ENCODE measurements around the gene CLSTN1. TPM values are rescaled to one million over a fixed set of nuclear protein-coding genes. Genes with fewer than 3 reads are reported as not detected.
A peak's percentile ranks its signal among the peaks of the same experiment; 100 is the strongest.

CLSTN1 gene
- total RNA-seq, 1 experiment from 2014 or later = 100 TPM

DNA sequence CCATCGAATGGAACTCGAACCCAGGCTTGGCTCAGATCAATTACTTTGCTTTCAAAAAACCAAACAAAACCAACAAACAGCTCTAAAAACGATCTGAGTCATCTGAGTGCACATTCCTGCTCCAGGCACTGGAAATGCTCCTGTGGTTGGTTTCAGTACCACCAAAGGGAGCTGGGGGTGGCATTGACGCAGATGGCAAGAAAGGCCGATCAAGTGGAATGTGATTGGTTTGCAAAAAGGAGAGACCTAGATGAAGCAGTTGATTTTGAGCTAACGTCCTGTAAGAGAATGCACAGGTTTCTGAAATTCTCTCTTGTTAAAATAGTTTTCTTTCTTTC is 132.7 kb downstream of the CLSTN1 start:
- Histone ChIP-seq H2BK15ac (ENCODE audit: low read depth, low read length) (no peak overlapping the region), H3K4me2 (ENCODE audit: insufficient read depth, insufficient read length, low read length) (no peak overlapping the region), H3K4ac (ENCODE audit: low read depth, low read length) (no peak overlapping the region), H2AFZ (ENCODE audit: low read length) (no peak overlapping the region), H2BK12ac (ENCODE audit: insufficient read length, low read depth, low read length) (no peak overlapping the region), H3K9me3 (ENCODE audit: control insufficient read depth, low read depth, low read length) (no peaks in the 10 kb centered on the region), H4K5ac (ENCODE audit: insufficient read length, low read depth, low read length) (no peak overlapping the region), H3K27me3 (ENCODE audit: insufficient read depth, low read length) (peaks cover 9% of the 10 kb centered on the region; the same call in 1 of the 2 replicates), H2AK5ac (ENCODE audit: insufficient read length, low read length) (no peak overlapping the region), H3K23me2 (ENCODE audit: insufficient read length, low read depth, low read length, poor library complexity, severe bottlenecking) (peaks cover 32% of the 10 kb centered on the region), H3K79me2 (ENCODE audit: insufficient read depth, low read length) (no peaks in the 10 kb centered on the region), H3K56ac (ENCODE audit: insufficient read length, low read depth, low read length) (no peak overlapping the region), H3K9ac (ENCODE audit: extremely low read depth, insufficient read length, low read length) (no peak overlapping the region), H2BK5ac (ENCODE audit: insufficient read length, low read length) (no peak overlapping the region), H3K18ac (ENCODE audit: insufficient read length, low read depth, low read length) (no peak overlapping the region), H3K4me1 (ENCODE audit: insufficient read depth, low read length) (peaks cover 3% of the 10 kb centered on the region; the same call in 1 of the 2 replicates), H3K23ac (ENCODE audit: insufficient read length, low read depth, low read length) (no peak overlapping the region), H3K79me1 (ENCODE audit: insufficient read depth, low read depth, low read length, poor library complexity, severe bottlenecking) (no peaks in the 10 kb centered on the region), H4K20me1 (ENCODE audit: control insufficient read depth, insufficient read depth, insufficient read length) (no peaks in the 10 kb centered on the region), H2BK20ac (ENCODE audit: low read depth, low read length, poor library complexity, severe bottlenecking) (no peak overlapping the region), H3K14ac (ENCODE audit: insufficient read depth, low read length) (no peak overlapping the region), H2BK120ac (ENCODE audit: low read depth, low read length, poor library complexity, severe bottlenecking) (no peak overlapping the region), H3T11ph (ENCODE audit: low read length) (no peak overlapping the region), H4K8ac (replicated peaks; ENCODE audit: insufficient read length, low read depth, low read length) (no peak overlapping the region), H4K91ac (ENCODE audit: insufficient read length, low read depth, low read length) (no peak overlapping the region), H3K27ac (ENCODE audit: insufficient read length, low read depth, low read length) (no peak overlapping the region)
- peak overlapping the region in 1 of 2 experiments; percentile 2; a peak in 1 of 5 replicates for H3K4me3 Mint-ChIP-seq
- H3K27me3 Mint-ChIP-seq (ENCODE audit: low read depth) = peaks cover 37% of the 10 kb centered on the region
- peaks cover 31 to 39% of the 10 kb centered on the region in 2 experiments for H3K4me1 Mint-ChIP-seq
- WGBS (ENCODE audit: extremely low coverage, insufficient read length, low lambda C conversion rate) = no CpG with 5 or more reads among the region's 6 CpGs
- H3K36me3 Mint-ChIP-seq (ENCODE audit: insufficient read depth in 1 of 3, low read depth in 3 of 3) = no peaks in the 10 kb centered on the region; a peak in 2 of 7 replicates
- no peak overlapping the region for H3K27ac Mint-ChIP-seq
- DNase-seq = no peak
- no peaks in the 10 kb centered on the region for H3K9me3 Mint-ChIP-seq
- TF ChIP-seq, protein P1, sequence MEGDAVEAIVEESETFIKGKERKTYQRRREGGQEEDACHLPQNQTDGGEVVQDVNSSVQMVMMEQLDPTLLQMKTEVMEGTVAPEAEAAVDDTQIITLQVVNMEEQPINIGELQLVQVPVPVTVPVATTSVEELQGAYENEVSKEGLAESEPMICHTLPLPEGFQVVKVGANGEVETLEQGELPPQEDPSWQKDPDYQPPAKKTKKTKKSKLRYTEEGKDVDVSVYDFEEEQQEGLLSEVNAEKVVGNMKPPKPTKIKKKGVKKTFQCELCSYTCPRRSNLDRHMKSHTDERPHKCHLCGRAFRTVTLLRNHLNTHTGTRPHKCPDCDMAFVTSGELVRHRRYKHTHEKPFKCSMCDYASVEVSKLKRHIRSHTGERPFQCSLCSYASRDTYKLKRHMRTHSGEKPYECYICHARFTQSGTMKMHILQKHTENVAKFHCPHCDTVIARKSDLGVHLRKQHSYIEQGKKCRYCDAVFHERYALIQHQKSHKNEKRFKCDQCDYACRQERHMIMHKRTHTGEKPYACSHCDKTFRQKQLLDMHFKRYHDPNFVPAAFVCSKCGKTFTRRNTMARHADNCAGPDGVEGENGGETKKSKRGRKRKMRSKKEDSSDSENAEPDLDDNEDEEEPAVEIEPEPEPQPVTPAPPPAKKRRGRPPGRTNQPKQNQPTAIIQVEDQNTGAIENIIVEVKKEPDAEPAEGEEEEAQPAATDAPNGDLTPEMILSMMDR (conservative IDR thresholded peaks at IDR 0.05) = no peak
